ENCODE results near the gene IFRD1. TPM values are rescaled to one million over a fixed set of nuclear protein-coding genes. Genes with fewer than 3 reads are reported as not detected.

The IFRD1 gene
- total and polyA plus RNA-seq, 12 donors, result 20.5 to 86.2 (median 52.7) TPM

DNA sequence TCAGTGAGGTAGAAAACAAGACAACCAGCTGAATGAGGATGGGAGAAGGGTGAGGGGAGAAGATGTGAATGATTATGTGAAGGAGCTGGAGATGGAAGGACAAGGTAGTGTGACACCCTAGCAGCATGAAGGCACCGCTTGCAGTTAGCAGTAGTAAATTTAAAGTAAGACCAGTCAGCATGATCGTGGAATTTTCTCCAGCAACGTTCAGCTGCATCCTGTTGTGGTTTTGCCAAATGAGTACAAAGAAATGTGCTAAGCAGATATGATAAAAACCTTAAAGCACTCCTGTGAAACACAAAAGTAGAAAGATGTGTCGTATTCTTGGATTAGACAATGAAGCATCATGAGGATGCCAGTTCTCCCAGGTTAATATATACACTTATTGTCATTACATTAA, 34.1 kb upstream of the IFRD1 start:
- H3K36me3 ChIP-seq (replicated peaks in 1 of 2), result no peaks in the 10 kb centered on the region
- H3K27ac ChIP-seq, result no peak overlapping the region
- whole genome bisulfite sequencing, 4 donors, result 58 to 66% (median 64%) methylated on average over 4 of the region's 4 CpGs
- TF ChIP-seq, protein P1, sequence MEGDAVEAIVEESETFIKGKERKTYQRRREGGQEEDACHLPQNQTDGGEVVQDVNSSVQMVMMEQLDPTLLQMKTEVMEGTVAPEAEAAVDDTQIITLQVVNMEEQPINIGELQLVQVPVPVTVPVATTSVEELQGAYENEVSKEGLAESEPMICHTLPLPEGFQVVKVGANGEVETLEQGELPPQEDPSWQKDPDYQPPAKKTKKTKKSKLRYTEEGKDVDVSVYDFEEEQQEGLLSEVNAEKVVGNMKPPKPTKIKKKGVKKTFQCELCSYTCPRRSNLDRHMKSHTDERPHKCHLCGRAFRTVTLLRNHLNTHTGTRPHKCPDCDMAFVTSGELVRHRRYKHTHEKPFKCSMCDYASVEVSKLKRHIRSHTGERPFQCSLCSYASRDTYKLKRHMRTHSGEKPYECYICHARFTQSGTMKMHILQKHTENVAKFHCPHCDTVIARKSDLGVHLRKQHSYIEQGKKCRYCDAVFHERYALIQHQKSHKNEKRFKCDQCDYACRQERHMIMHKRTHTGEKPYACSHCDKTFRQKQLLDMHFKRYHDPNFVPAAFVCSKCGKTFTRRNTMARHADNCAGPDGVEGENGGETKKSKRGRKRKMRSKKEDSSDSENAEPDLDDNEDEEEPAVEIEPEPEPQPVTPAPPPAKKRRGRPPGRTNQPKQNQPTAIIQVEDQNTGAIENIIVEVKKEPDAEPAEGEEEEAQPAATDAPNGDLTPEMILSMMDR (IDR thresholded peaks at IDR 0.05), result no peak
- TF ChIP-seq POLR2A (IDR thresholded peaks at IDR 0.05), result no peak
- no peak overlapping the region for H3K4me3 ChIP-seq
- H3K9me3 ChIP-seq (replicated peaks in 1 of 3), result no peaks in the 10 kb centered on the region
- intact Hi-C loops (cut with DNase I), result loop anchor here (10.0 kb wide), 2 partner anchors 651 to 661 kb away; no protein-coding TSS in a partner anchor
- no peak for DNase-seq
- H3K4me1 ChIP-seq (replicated peaks in 1 of 2), result peaks cover 0 to 4% of the 10 kb centered on the region in 2 donors
- H3K27me3 ChIP-seq, result no peaks in the 10 kb centered on the region

- TF ChIP-seq, protein P1 (IDR thresholded peaks at IDR 0.05), result no peak
- no peak for TF ChIP-seq POLR2A (IDR thresholded peaks at IDR 0.05)
- no peaks in the 10 kb centered on the region for H3K9me3 ChIP-seq (replicated peaks in 1 of 3)
- peaks cover 12 to 17% of the 10 kb centered on the region in 2 donors for H3K4me1 ChIP-seq (replicated peaks in 1 of 2)
- intact Hi-C loops (cut with DNase I), result loop anchor here (10.0 kb wide), 3 partner anchors 75 to 665 kb away; no protein-coding TSS in a partner anchor
- H3K36me3 ChIP-seq (replicated peaks in 1 of 2), result no peaks in the 10 kb centered on the region
- no peak overlapping the region for H3K27ac ChIP-seq
- 94 to 98% (median 95%) methylated on average over 4 of the region's 4 CpGs for WGBS, 4 donors
- no peaks in the 10 kb centered on the region for H3K27me3 ChIP-seq
- DNase-seq, result no peak
- H3K4me3 ChIP-seq, result no peak overlapping the region
These were observed 30.6 kb upstream of the IFRD1 start for GRCh38 chr7:112419543-112420130.

GRCh38 chr7:112420236-112420861, 29.9 kb upstream of the IFRD1 start:
- H3K4me3 ChIP-seq, result no peak overlapping the region
- H3K27ac ChIP-seq, result no peak overlapping the region
- intact Hi-C loops (cut with DNase I), result loop anchor here in 1 of 2 donors (10.0 kb wide), 1 partner anchor 74 kb away; no protein-coding TSS in a partner anchor

More at GRCh38 chr7:112420236-112420861, 29.9 kb upstream of the IFRD1 start:
- DNase-seq, result no peak
- no peaks in the 10 kb centered on the region for H3K9me3 ChIP-seq (replicated peaks in 1 of 3)
- no peaks in the 10 kb centered on the region for H3K36me3 ChIP-seq (replicated peaks in 1 of 2)
- no peak for TF ChIP-seq POLR2A (IDR thresholded peaks at IDR 0.05)
- TF ChIP-seq, protein P1 (IDR thresholded peaks at IDR 0.05), result no peak
- H3K4me1 ChIP-seq (replicated peaks in 1 of 2), result peaks cover 12 to 17% of the 10 kb centered on the region in 2 donors
- WGBS, 4 donors, result 83 to 93% (median 86%) methylated on average over 9 of the region's 9 CpGs
- no peaks in the 10 kb centered on the region for H3K27me3 ChIP-seq
